ENCODE data around the gene INPP4B.

INPP4B gene

DNA sequence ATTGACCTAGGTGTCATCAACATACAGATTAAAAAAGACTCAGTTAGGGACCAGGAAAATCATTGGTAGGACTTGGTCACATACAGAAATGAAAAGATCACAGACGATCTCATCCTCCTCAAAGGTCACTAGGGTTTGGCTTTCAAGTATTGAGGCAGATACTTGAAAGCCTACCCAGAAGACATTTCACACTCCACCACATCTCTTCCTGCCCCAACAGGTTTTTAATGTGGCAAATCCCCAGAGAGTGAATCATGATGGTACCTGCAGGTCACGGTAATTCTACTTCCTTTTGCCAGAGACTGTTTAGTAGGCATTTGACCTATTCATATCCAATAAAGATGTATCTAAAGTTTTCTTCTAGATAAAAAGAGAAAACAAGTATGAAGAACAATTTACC, 44.1 kb downstream of the INPP4B start:
- Histone ChIP-seq H3K27ac (ENCODE audit: low read depth, low read length) (no peak overlapping the region), H4K12ac (ENCODE audit: low read depth, low read length) (no peak overlapping the region), H4K8ac (ENCODE audit: low read depth, low read length) (no peak overlapping the region), H2BK120ac (ENCODE audit: insufficient read depth, low read length, poor library complexity) (no peak overlapping the region), H3K36me3 (ENCODE audit: control insufficient read depth in 1 of 2, insufficient read depth in 2 of 2, low read length in 2 of 2) (no peaks in the 10 kb centered on the region), H3K23ac (ENCODE audit: low read length) (no peak overlapping the region), H3K9me3 (ENCODE audit: insufficient read depth, low read depth, low read length) (no peaks in the 10 kb centered on the region), H4K91ac (ENCODE audit: low read depth, low read length) (no peak overlapping the region), H3K4me1 (ENCODE audit: control insufficient read depth in 1 of 2, insufficient read depth in 2 of 2, low read length in 2 of 2) (no peaks in the 10 kb centered on the region), H2AK5ac (ENCODE audit: low read length) (no peak overlapping the region), H2AFZ (ENCODE audit: insufficient read depth, low read length, poor library complexity) (no peak overlapping the region), H3K4me2 (ENCODE audit: low read length) (no peak overlapping the region), H3K14ac (ENCODE audit: low read length) (no peak overlapping the region), H3K79me2 (ENCODE audit: control insufficient read depth, insufficient read depth, low read length, poor library complexity) (no peaks in the 10 kb centered on the region), H3K4ac (ENCODE audit: low read depth, low read length) (no peak overlapping the region), H2BK12ac (ENCODE audit: low read length) (no peak overlapping the region), H3K79me1 (ENCODE audit: low read length) (no peaks in the 10 kb centered on the region), H2BK5ac (ENCODE audit: low read depth, low read length, poor library complexity) (no peak overlapping the region), H3K27me3 (ENCODE audit: insufficient read depth, low read length) (no peaks in the 10 kb centered on the region), H3K9ac (ENCODE audit: low read length) (no peak overlapping the region), H3K4me3 (ENCODE audit: low read depth, low read length) (no peak overlapping the region), H3K18ac (ENCODE audit: low read length) (no peak overlapping the region)
- WGBS (ENCODE audit: extremely low coverage, insufficient coverage, insufficient read length): no CpG with 5 or more reads among the region's 2 CpGs
- DNase-seq: no peak

DNA sequence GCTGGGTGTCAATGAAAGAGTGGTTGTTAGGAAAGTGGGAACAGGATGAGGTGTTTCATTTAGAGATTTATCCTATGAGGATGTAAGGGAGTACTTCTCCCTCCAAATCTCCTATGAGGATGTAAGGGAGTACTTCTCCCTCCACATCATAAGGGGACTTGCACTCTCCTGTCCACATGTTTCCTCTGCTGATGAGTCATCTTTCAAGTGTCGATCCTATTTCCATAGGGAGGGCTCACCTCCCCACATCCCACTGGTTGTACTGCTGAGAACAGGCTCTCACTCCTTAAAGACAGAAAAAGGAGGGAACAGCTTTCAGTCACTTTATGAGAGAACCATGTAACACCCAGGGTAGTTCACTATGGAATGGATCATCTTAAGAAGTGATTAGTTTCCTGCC, 65.0 kb downstream of the INPP4B start:
- Histone ChIP-seq H2AK5ac (ENCODE audit: low read length) (no peak overlapping the region), H4K91ac (ENCODE audit: low read depth, low read length) (no peak overlapping the region), H3K27me3 (ENCODE audit: insufficient read depth, low read length) (peaks cover 2% of the 10 kb centered on the region), H2BK120ac (ENCODE audit: insufficient read depth, low read length, poor library complexity) (no peak overlapping the region), H3K9ac (ENCODE audit: low read length) (no peak overlapping the region), H3K4me3 (ENCODE audit: low read depth, low read length) (no peak overlapping the region), H3K4me1 (ENCODE audit: control insufficient read depth in 1 of 2, insufficient read depth in 2 of 2, low read length in 2 of 2) (no peaks in the 10 kb centered on the region), H4K8ac (ENCODE audit: low read depth, low read length) (no peak overlapping the region), H3K9me3 (ENCODE audit: insufficient read depth, low read depth, low read length) (no peaks in the 10 kb centered on the region), H2AFZ (ENCODE audit: insufficient read depth, low read length, poor library complexity) (no peak overlapping the region), H3K36me3 (ENCODE audit: control insufficient read depth in 1 of 2, insufficient read depth in 2 of 2, low read length in 2 of 2) (no peaks in the 10 kb centered on the region), H2BK12ac (ENCODE audit: low read length) (no peak overlapping the region), H3K4ac (ENCODE audit: low read depth, low read length) (no peak overlapping the region), H4K12ac (ENCODE audit: low read depth, low read length) (no peak overlapping the region), H2BK5ac (ENCODE audit: low read depth, low read length, poor library complexity) (no peak overlapping the region), H3K18ac (ENCODE audit: low read length) (no peak overlapping the region), H3K79me1 (ENCODE audit: low read length) (no peaks in the 10 kb centered on the region), H3K4me2 (ENCODE audit: low read length) (no peak overlapping the region), H3K27ac (ENCODE audit: low read depth, low read length) (no peak overlapping the region), H3K14ac (ENCODE audit: low read length) (no peak overlapping the region), H3K23ac (ENCODE audit: low read length) (no peak overlapping the region), H3K79me2 (ENCODE audit: control insufficient read depth, insufficient read depth, low read length, poor library complexity) (no peaks in the 10 kb centered on the region)
- no peak for DNase-seq
- WGBS (ENCODE audit: extremely low coverage, insufficient coverage, insufficient read length): no CpG with 5 or more reads among the region's 1 CpG

DNA sequence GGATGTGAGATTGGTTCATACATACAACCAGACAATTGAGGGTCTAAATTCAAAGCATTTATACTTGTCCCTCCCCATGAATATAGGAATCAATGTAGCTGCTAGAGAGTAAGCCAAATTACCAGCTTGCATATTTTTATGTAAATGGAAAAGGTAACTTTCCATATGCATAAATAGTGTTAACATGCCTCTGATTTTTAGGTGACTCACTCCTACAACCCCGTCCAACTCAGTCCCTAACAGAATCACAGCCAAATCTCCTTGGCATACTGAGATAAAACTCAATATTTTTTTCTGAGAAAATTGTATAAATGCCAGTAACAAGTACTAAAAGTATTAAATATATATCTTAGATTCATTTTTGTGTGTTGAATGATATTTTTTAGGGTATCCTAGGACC, 67.2 kb downstream of the INPP4B start:
- Histone ChIP-seq H3K4me2 (ENCODE audit: low read length) (no peak overlapping the region), H4K91ac (ENCODE audit: low read depth, low read length) (no peak overlapping the region), H3K23ac (ENCODE audit: low read length) (no peak overlapping the region), H4K12ac (ENCODE audit: low read depth, low read length) (no peak overlapping the region), H3K27ac (ENCODE audit: low read depth, low read length) (no peak overlapping the region), H2AK5ac (ENCODE audit: low read length) (no peak overlapping the region), H2BK120ac (ENCODE audit: insufficient read depth, low read length, poor library complexity) (no peak overlapping the region), H3K9me3 (ENCODE audit: insufficient read depth, low read depth, low read length) (no peaks in the 10 kb centered on the region), H3K4ac (ENCODE audit: low read depth, low read length) (no peak overlapping the region), H3K36me3 (ENCODE audit: control insufficient read depth in 1 of 2, insufficient read depth in 2 of 2, low read length in 2 of 2) (no peaks in the 10 kb centered on the region), H3K27me3 (ENCODE audit: insufficient read depth, low read length) (peaks cover 2% of the 10 kb centered on the region), H3K4me3 (ENCODE audit: low read depth, low read length) (no peak overlapping the region), H3K79me1 (ENCODE audit: low read length) (no peaks in the 10 kb centered on the region), H2AFZ (ENCODE audit: insufficient read depth, low read length, poor library complexity) (no peak overlapping the region), H2BK12ac (ENCODE audit: low read length) (no peak overlapping the region), H2BK5ac (ENCODE audit: low read depth, low read length, poor library complexity) (no peak overlapping the region), H3K4me1 (ENCODE audit: control insufficient read depth in 1 of 2, insufficient read depth in 2 of 2, low read length in 2 of 2) (no peaks in the 10 kb centered on the region), H3K79me2 (ENCODE audit: control insufficient read depth, insufficient read depth, low read length, poor library complexity) (no peaks in the 10 kb centered on the region), H3K18ac (ENCODE audit: low read length) (no peak overlapping the region), H3K9ac (ENCODE audit: low read length) (no peak overlapping the region), H4K8ac (ENCODE audit: low read depth, low read length) (no peak overlapping the region), H3K14ac (ENCODE audit: low read length) (no peak overlapping the region)
- no peak for DNase-seq
- no CpG with 5 or more reads among the region's 1 CpG for WGBS (ENCODE audit: extremely low coverage, insufficient coverage, insufficient read length)

DNA sequence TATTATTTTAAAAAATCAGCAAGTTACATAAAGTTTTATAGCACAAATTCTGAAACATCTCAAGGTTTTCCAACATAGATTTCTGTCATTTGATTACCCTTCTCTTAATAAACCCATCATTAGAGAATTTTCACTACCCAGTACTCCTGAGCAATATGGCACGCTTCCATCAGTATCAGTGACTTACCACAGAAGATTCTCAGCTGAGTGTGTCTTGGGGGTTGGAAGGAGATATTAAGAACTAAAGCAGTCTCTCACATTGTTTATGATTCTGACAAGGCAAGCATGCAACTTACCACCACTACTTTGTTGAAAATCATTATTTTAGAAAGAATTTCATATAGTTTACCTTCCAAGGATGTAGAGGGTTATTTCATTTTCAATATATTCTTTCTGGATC, 67.7 kb downstream of the INPP4B start:
- H2BK120ac ChIP-seq (ENCODE audit: insufficient read depth, low read length, poor library complexity): no peak overlapping the region
- H3K4ac ChIP-seq (ENCODE audit: low read depth, low read length): no peak overlapping the region
- H3K79me1 ChIP-seq (ENCODE audit: low read length): no peaks in the 10 kb centered on the region
- no peak overlapping the region for H3K9ac ChIP-seq (ENCODE audit: low read length)
- no CpG with 5 or more reads among the region's 1 CpG for WGBS (ENCODE audit: extremely low coverage, insufficient coverage, insufficient read length)
- no peak overlapping the region for H2BK12ac ChIP-seq (ENCODE audit: low read length)
- no peak overlapping the region for H2AFZ ChIP-seq (ENCODE audit: insufficient read depth, low read length, poor library complexity)
- no peak overlapping the region for H3K23ac ChIP-seq (ENCODE audit: low read length)
- H3K4me3 ChIP-seq (ENCODE audit: low read depth, low read length): no peak overlapping the region
- no peak overlapping the region for H3K27ac ChIP-seq (ENCODE audit: low read depth, low read length)
- H3K9me3 ChIP-seq (ENCODE audit: insufficient read depth, low read depth, low read length): no peaks in the 10 kb centered on the region
- no peaks in the 10 kb centered on the region for H3K79me2 ChIP-seq (ENCODE audit: control insufficient read depth, insufficient read depth, low read length, poor library complexity)
- H3K18ac ChIP-seq (ENCODE audit: low read length): no peak overlapping the region
- no peak overlapping the region for H4K91ac ChIP-seq (ENCODE audit: low read depth, low read length)
- H2BK5ac ChIP-seq (ENCODE audit: low read depth, low read length, poor library complexity): no peak overlapping the region
- H3K4me2 ChIP-seq (ENCODE audit: low read length): no peak overlapping the region
- no peak overlapping the region for H4K8ac ChIP-seq (ENCODE audit: low read depth, low read length)
- no peak overlapping the region for H2AK5ac ChIP-seq (ENCODE audit: low read length)
- no peaks in the 10 kb centered on the region for H3K36me3 ChIP-seq (ENCODE audit: control insufficient read depth in 1 of 2, insufficient read depth in 2 of 2, low read length in 2 of 2)
- H3K4me1 ChIP-seq (ENCODE audit: control insufficient read depth in 1 of 2, insufficient read depth in 2 of 2, low read length in 2 of 2): no peaks in the 10 kb centered on the region
- H4K12ac ChIP-seq (ENCODE audit: low read depth, low read length): no peak overlapping the region
- no peak for DNase-seq
- peaks cover 2% of the 10 kb centered on the region for H3K27me3 ChIP-seq (ENCODE audit: insufficient read depth, low read length)
- H3K14ac ChIP-seq (ENCODE audit: low read length): no peak overlapping the region
